Adrenal gland (tissue), 12 donors: ENCODE measurements around the gene ELN. TPM values are rescaled to one million over a fixed set of nuclear protein-coding genes. Genes with fewer than 3 reads are reported as not detected.

Experiments
- DNase-seq, 7 donors: peaks; one replicate each; pipeline ENCODE4 v3.0.0-alpha.2; 2019 to 2020
- H3K27ac ChIP-seq, 5 donors: fragments of 200-600 bp; sonication (generic) in 4 of 5; 1 replicate in 3 of 5; 2 replicates in 2 of 5; pipeline versions ENCODE4 v1.5.1 to v1.8.0; 2016 to 2020; ENCODE audit warnings: mild to moderate bottlenecking in 1 of 5
- H3K27me3 ChIP-seq: fragments of 200-600 bp; 2 replicates; pipeline ENCODE4 v1.8.0; 2021
- H3K36me3 ChIP-seq, 2 donors: fragments of 200-600 bp; replicated peaks in 1 of 2; 1 replicate in 1 of 2; 2 replicates in 1 of 2; pipeline versions ENCODE4 v1.5.1 to v1.8.0; 2018 to 2022
- H3K4me1 ChIP-seq, 2 donors: fragments of 200-600 bp; replicated peaks in 1 of 2; 1 replicate in 1 of 2; 2 replicates in 1 of 2; pipeline versions ENCODE4 v1.5.1 to v1.8.0; 2018 to 2021
- H3K4me3 ChIP-seq, 4 donors: fragments of 200-600 bp; sonication (generic) in 3 of 4; one replicate each; pipeline ENCODE4 v1.5.1; 2016 to 2018
- H3K9me3 ChIP-seq, 3 donors: fragments of 200-600 bp; sonication (generic) in 1 of 3; replicated peaks in 1 of 3; 1 replicate in 2 of 3; 2 replicates in 1 of 3; pipeline versions ENCODE4 v1.5.1 to v1.8.0; 2016 to 2021
- POLR2A ChIP-seq, 2 donors: fragments of 450-650 bp; IDR thresholded peaks; one replicate each; pipeline ENCODE4 v1.6.1; 2017; ENCODE audit warnings: antibody characterized with exemption in 2 of 2, mild to moderate bottlenecking in 2 of 2, moderate library complexity in 1 of 2
- WGBS, 4 donors: extraction: QIAGEN DNeasy Blood & Tissue Kit in 2 of 4; methylation state at CpG; one replicate each; pipeline versions ENCODE4 v1.1.5 to v1.1.7; 2013 to 2017; 5-methylcytosine and 5-hydroxymethylcytosine counted together
- intact Hi-C, 2 donors: fragments of 100-400 bp; cut with DNase I; formaldehyde crosslinking; loops; one replicate each; pipeline versions ENCODE4 v1.14.1 to v1.15.0; 2022 to 2023
- polyA plus RNA-seq, 3 donors: library from polyadenylated mRNA; stranded (reverse); fragments of 200-250 nt in 2 of 3; fragments of 350-450 nt in 1 of 3; fragmentation: Illumina TruSeq in 1 of 3; extraction: RNeasy Lipid Tissue Mini Kit (QIAGEN cat#74804) in 1 of 3; gene quantifications; one replicate each; pipeline ENCODE4 v1.2.3, GENCODE V29; 2013 to 2014
- total RNA-seq, 9 donors: library from RNA; depleted of rRNA in 4 of 9; stranded (reverse); fragments of >200 nt in 4 of 9; fragments of 120-200 nt in 1 of 9; fragmentation: NEBNext Ultra II Directional in 1 of 9; extraction: Animal tissue kit (Norgen Biotek cat#: 25700) in 1 of 9; gene quantifications; one replicate each; pipeline versions ENCODE4 v1.1.0 to v1.2.4, GENCODE V29; 2013 to 2023
- TF ChIP-seq, protein P1 (sequence below), 6 experiments: fragments of 450-650 bp in 4 of 6; fragments of 200-600 bp in 2 of 6; sonication (generic) in 1 of 6; IDR thresholded peaks; 1 replicate in 5 of 6; 2 replicates in 1 of 6; pipeline versions ENCODE4 v1.5.1 to v1.8.0; 2016 to 2021; ENCODE audit warnings: antibody characterized with exemption in 6 of 6, mild to moderate bottlenecking in 2 of 6, moderate library complexity in 1 of 6
- donor health status: healthy with polysubstance abuse.
- donor health status: Bipolar disorder and iron deficiency.
- donor health status: DM: yes; HTN: yes; CAD: no.
- donor health status: DM: no; HTN: no; CAD: no.
- donor health status: DM: no; HTN: no; CAD: no.
- donor health status: DM: yes; HTN: yes; CAD: no.

Gene ELN
- total and polyA plus RNA-seq, 12 donors: 4.6 to 107 (median 15.9) TPM

DNA sequence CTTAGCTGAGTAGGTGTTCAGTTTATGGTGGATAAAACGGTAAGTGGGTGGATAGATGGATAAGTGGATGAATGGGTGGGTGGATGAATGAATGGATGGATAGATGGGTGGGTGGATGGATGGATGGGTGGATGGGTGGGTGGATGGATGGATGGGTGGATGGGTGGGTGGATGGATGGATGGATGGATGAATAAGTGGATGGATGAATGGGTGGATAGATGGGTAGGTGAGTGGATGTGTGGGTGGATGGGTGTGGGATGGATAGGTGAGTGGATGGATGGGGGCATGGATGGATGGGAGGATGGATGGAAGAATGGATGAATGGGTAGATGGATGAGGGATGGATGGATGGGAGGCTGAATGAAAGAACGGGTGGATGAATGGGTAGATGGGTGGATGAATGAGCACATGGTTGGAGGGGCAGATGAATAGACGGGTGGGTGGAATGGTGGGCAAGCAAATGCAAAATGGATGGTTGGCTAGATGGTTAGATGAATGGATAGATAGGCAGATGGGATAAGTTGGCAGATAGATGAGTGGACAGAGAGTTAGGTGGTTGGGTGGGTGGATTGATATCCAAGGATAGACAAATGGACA, 25.7 kb downstream of the ELN start:
- Histone ChIP-seq H3K4me1 (no peaks in the 10 kb centered on the region), H3K36me3 (peaks cover 0 to 5% of the 10 kb centered on the region in 2 donors), H3K27me3 (no peaks in the 10 kb centered on the region), H3K27ac (no peak overlapping the region), H3K4me3 (no peak overlapping the region), H3K9me3 (no peaks in the 10 kb centered on the region)
- DNase-seq: no peak
- WGBS, 4 donors: 82 to 90% (median 85%) methylated on average over 3 of the region's 3 CpGs
- intact Hi-C loops: no loop called here
- TF ChIP-seq, protein P1, sequence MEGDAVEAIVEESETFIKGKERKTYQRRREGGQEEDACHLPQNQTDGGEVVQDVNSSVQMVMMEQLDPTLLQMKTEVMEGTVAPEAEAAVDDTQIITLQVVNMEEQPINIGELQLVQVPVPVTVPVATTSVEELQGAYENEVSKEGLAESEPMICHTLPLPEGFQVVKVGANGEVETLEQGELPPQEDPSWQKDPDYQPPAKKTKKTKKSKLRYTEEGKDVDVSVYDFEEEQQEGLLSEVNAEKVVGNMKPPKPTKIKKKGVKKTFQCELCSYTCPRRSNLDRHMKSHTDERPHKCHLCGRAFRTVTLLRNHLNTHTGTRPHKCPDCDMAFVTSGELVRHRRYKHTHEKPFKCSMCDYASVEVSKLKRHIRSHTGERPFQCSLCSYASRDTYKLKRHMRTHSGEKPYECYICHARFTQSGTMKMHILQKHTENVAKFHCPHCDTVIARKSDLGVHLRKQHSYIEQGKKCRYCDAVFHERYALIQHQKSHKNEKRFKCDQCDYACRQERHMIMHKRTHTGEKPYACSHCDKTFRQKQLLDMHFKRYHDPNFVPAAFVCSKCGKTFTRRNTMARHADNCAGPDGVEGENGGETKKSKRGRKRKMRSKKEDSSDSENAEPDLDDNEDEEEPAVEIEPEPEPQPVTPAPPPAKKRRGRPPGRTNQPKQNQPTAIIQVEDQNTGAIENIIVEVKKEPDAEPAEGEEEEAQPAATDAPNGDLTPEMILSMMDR (IDR thresholded peaks at IDR 0.05): no peak
- no peak for TF ChIP-seq POLR2A (IDR thresholded peaks at IDR 0.05)

DNA sequence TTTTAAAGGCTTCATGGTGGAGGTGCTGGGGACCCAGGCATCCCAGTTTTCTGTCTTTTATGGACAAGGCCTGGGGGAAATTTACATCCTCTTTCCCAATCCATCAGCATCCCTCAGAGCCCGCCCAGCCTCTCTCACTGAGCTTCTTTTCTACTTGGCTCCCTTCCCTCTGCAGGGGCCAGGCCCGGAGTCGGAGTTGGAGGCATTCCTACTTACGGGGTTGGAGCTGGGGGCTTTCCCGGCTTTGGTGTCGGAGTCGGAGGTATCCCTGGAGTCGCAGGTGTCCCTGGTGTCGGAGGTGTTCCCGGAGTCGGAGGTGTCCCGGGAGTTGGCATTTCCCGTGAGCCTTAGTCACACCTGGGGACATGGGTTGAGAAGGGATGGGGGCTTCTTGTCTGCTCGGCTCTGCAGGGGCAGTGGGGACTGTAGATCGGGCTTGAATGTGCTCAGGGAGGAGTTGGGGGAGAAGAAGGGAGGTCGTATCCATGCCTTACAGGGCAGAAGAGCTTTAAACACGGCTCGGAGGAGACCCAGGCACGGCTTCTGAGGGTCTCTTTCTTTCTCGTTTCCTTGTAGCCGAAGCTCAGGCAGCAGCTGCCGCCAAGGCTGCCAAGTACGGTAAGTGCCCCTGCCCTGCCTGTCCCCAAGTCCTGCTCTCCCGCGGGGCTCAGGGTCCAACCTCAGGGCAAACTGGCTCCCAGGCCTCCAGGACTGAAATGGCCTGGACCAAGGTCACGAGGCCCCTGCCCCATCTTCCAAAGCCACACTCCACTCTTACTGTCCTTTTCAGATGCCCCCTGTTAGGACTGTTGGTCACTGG, 28.3 kb downstream of the ELN start:
- H3K36me3 ChIP-seq: peaks cover 0 to 5% of the 10 kb centered on the region in 2 donors
- DNase-seq: no peak
- no peak overlapping the region for H3K27ac ChIP-seq

DNA sequence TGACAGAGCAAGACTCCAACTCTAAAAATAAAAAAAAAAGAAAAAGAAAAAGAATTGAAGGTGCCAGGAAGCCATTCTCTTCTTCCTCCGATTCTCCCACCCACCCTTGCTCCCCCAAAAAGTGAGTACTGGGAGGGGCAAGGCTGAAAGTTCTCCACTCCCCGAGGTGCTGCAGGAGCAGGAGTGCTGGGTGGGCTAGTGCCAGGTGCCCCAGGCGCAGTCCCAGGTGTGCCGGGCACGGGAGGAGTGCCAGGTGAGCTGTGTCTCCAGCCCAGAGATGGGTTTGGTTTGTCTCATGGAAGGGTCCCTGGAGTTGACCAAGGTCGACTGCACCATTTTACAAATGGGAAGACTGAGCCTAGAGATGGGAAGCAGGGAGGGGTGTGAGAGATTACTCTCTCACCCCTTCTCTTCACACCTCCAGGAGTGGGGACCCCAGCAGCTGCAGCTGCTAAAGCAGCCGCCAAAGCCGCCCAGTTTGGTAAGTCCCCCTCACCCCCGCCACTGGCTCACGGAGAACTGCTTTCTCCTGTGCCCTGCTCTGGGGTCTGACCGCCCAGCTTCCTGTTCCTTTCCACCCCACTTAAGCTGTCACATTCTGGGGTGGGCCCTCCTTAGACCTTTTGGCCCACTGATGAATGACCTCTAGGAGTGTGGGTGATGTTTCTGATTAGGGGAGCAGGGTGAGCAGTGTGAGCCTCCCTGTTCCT, 29.4 kb downstream of the ELN start:
- Histone ChIP-seq H3K4me3 (no peak overlapping the region), H3K27ac (no peak overlapping the region), H3K9me3 (no peaks in the 10 kb centered on the region), H3K4me1 (peaks cover 3 to 10% of the 10 kb centered on the region in 2 donors), H3K36me3 (peaks cover 0 to 5% of the 10 kb centered on the region in 2 donors), H3K27me3 (no peaks in the 10 kb centered on the region)
- intact Hi-C loops: no loop called here
- WGBS, 4 donors: 77 to 84% (median 80%) methylated on average over 7 to 11 of the region's 11 CpGs
- no peak for TF ChIP-seq POLR2A (IDR thresholded peaks at IDR 0.05)
- TF ChIP-seq, protein P1 (IDR thresholded peaks at IDR 0.05): no peak
- DNase-seq: no peak

More for the DNA sequence above, 28.3 kb downstream of the ELN start:
- Histone ChIP-seq H3K9me3 (no peaks in the 10 kb centered on the region), H3K4me3 (no peak overlapping the region), H3K4me1 (no peaks in the 10 kb centered on the region), H3K27me3 (no peaks in the 10 kb centered on the region)
- TF ChIP-seq, protein P1 (IDR thresholded peaks at IDR 0.05): no peak
- no peak for TF ChIP-seq POLR2A (IDR thresholded peaks at IDR 0.05)
- 77 to 86% (median 85%) methylated on average over 19 to 26 of the region's 26 CpGs for WGBS, 4 donors
- intact Hi-C loops: no loop called here

DNA sequence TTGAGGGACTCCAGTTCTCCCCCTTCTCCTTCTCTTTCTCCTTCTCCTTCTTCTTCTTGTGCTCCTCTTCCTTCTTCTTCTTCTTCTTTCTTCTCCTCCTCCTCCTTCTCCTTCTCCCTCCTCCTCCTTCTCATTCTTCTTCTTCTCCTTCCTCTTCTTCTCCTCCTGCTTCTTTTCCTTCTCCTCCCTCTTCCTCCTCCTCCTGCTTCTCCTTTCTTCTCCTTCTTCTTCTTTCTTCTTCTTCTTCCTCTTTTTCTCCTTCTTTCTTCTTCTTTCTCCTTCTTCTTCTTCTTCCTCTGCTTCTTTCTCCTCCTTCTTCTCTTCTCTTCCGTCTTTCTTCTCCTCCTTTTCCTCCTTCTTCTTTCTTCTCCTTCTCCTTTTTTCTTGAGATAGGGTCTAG, 30.0 kb downstream of the ELN start:
- intact Hi-C loops: no loop called here
- TF ChIP-seq POLR2A (IDR thresholded peaks at IDR 0.05): no peak
- TF ChIP-seq, protein P1 (IDR thresholded peaks at IDR 0.05): no peak
- Histone ChIP-seq H3K9me3 (no peaks in the 10 kb centered on the region), H3K4me1 (peaks cover 4 to 13% of the 10 kb centered on the region in 2 donors), H3K27ac (no peak overlapping the region), H3K4me3 (no peak overlapping the region), H3K27me3 (no peaks in the 10 kb centered on the region), H3K36me3 (peaks cover 0 to 5% of the 10 kb centered on the region in 2 donors)
- WGBS, 4 donors: 74 to 84% (median 79%) methylated on average over 1 of the region's 1 CpG
- DNase-seq: no peak
